HFFc6 (cell line): ENCODE measurements around the gene EXOC4. TPM values are rescaled to one million over a fixed set of nuclear protein-coding genes. Genes with fewer than 3 reads are reported as not detected.
"Not testable (repeated sequence)": the region's sequence is repeated elsewhere in the genome, so short reads cannot be mapped to it uniquely, and the experiment has no call there.

ENCODE experiments used
- DNase-seq: peaks from one replicate; pipeline ENCODE4 v3.0.0-alpha.2; 2018
- H3K27ac Mint-ChIP-seq: 2 replicates; pipeline ENCODE4 v1.8.0; 2020; ENCODE audit warnings: mild to moderate bottlenecking, mixed read lengths
- H3K27me3 Mint-ChIP-seq: 2 replicates; pipeline ENCODE4 v1.8.0; 2021; ENCODE audit warnings: mild to moderate bottlenecking, moderate library complexity, mixed read lengths; ENCODE audit not compliant: insufficient read depth
- H3K36me3 Mint-ChIP-seq: 2 replicates; pipeline ENCODE4 v1.8.0; 2021; ENCODE audit warnings: low read depth, mixed read lengths
- H3K4me1 Mint-ChIP-seq: 2 replicates; pipeline ENCODE4 v1.8.0; 2020; ENCODE audit warnings: low read depth, mixed read lengths
- H3K4me3 Mint-ChIP-seq: 2 replicates; pipeline ENCODE4 v1.8.0; 2020; ENCODE audit warnings: mild to moderate bottlenecking, moderate library complexity, mixed read lengths
- H3K9me3 Mint-ChIP-seq: 2 replicates; pipeline ENCODE4 v1.8.0; 2020; ENCODE audit warnings: mild to moderate bottlenecking, mixed read lengths
- CTCF ChIP-seq: fragments of 200-600 bp; sonication (generic); IDR thresholded peaks from 2 replicates; pipeline ENCODE4 v1.5.0; 2021; ENCODE audit warnings: antibody characterized with exemption, mild to moderate bottlenecking
- total RNA-seq, 6 experiments: library from RNA; stranded (reverse); fragmentation: NEBNext Ultra II Directional; extraction: Animal tissue kit (Norgen Biotek cat#: 25700); gene quantifications; 2 replicates in 1 of 6; 3 replicates in 5 of 6; pipeline ENCODE4 v1.2.3, GENCODE V29; 2021

EXOC4 gene
- total RNA-seq, 6 experiments from 2014 or later: 57.6 to 67.6 (median 61.4) TPM

- Mint-ChIP-seq H3K27me3 (no peaks in the 10 kb centered on the region), H3K4me1 (peaks cover 25% of the 10 kb centered on the region), H3K27ac (no peak overlapping the region), H3K4me3 (no peak overlapping the region), H3K9me3 (no peaks in the 10 kb centered on the region), H3K36me3 (peaks cover 11% of the 10 kb centered on the region)
- TF ChIP-seq CTCF: no peak
- DNase-seq: no peak
Measured at GRCh38 chr7:133314084-133314483, 61.2 kb downstream of the EXOC4 start.

- H3K9me3 Mint-ChIP-seq: no peaks in the 10 kb centered on the region; the same call in 1 of the 2 replicates
- H3K4me3 Mint-ChIP-seq: no peak overlapping the region
- H3K36me3 Mint-ChIP-seq: peaks cover 14% of the 10 kb centered on the region
- peak overlapping the region; percentile 29 for H3K27ac Mint-ChIP-seq
- no peak for TF ChIP-seq CTCF
- peaks cover 25% of the 10 kb centered on the region for H3K4me1 Mint-ChIP-seq
- no peaks in the 10 kb centered on the region for H3K27me3 Mint-ChIP-seq
- peak; percentile 36 for DNase-seq
Measured at GRCh38 chr7:133315332-133316040, 62.6 kb downstream of the EXOC4 start.

- peaks cover 6% of the 10 kb centered on the region for H3K9me3 Mint-ChIP-seq
- no peak overlapping the region for H3K27ac Mint-ChIP-seq
- DNase-seq: no peak
- peaks cover 40% of the 10 kb centered on the region for H3K36me3 Mint-ChIP-seq
- TF ChIP-seq CTCF: no peak
- peaks cover 16% of the 10 kb centered on the region for H3K4me1 Mint-ChIP-seq
- no peak overlapping the region for H3K4me3 Mint-ChIP-seq
- no peaks in the 10 kb centered on the region for H3K27me3 Mint-ChIP-seq
Measured at GRCh38 chr7:133319842-133320241, 67.0 kb downstream of the EXOC4 start.

GRCh38 chr7:133320891-133321290, 68.0 kb downstream of the EXOC4 start:
- H3K27me3 Mint-ChIP-seq: no peaks in the 10 kb centered on the region
- H3K36me3 Mint-ChIP-seq: peaks cover 50% of the 10 kb centered on the region
- H3K27ac Mint-ChIP-seq: no peak overlapping the region
- peaks cover 6% of the 10 kb centered on the region for H3K9me3 Mint-ChIP-seq
- peaks cover 5% of the 10 kb centered on the region; the same call in 1 of the 2 replicates for H3K4me1 Mint-ChIP-seq
- no peak for TF ChIP-seq CTCF
- H3K4me3 Mint-ChIP-seq: no peak overlapping the region
- no peak for DNase-seq

- peaks cover 55% of the 10 kb centered on the region for H3K36me3 Mint-ChIP-seq
- H3K9me3 Mint-ChIP-seq, H3K4me3 Mint-ChIP-seq, H3K27me3 Mint-ChIP-seq, DNase-seq, H3K4me1 Mint-ChIP-seq, H3K27ac Mint-ChIP-seq: not testable (repeated sequence)
Measured at GRCh38 chr7:133321366-133321765, 68.5 kb downstream of the EXOC4 start.

- peaks cover 50% of the 10 kb centered on the region for H3K36me3 Mint-ChIP-seq
- DNase-seq, H3K9me3 Mint-ChIP-seq, H3K27ac Mint-ChIP-seq, H3K27me3 Mint-ChIP-seq, H3K4me3 Mint-ChIP-seq, H3K4me1 Mint-ChIP-seq: not testable (repeated sequence)
Measured at GRCh38 chr7:133326745-133327144, 73.9 kb downstream of the EXOC4 start.

- H3K9me3 Mint-ChIP-seq, H3K4me1 Mint-ChIP-seq, DNase-seq, H3K27me3 Mint-ChIP-seq, H3K4me3 Mint-ChIP-seq, H3K27ac Mint-ChIP-seq: not testable (repeated sequence)
- peaks cover 37% of the 10 kb centered on the region for H3K36me3 Mint-ChIP-seq
Measured at GRCh38 chr7:133328021-133328420, 75.1 kb downstream of the EXOC4 start.
